Endothelial cell of hepatic sinusoid (primary cell): ENCODE data around the gene UBE3C.

Experiments used
- in situ Hi-C: cut with HindIII; loops from 2 replicates; pipeline ENCODE4 v1.10.0; 2017; ENCODE audit warnings: low sequenced_read_pairs

UBE3C gene

DNA sequence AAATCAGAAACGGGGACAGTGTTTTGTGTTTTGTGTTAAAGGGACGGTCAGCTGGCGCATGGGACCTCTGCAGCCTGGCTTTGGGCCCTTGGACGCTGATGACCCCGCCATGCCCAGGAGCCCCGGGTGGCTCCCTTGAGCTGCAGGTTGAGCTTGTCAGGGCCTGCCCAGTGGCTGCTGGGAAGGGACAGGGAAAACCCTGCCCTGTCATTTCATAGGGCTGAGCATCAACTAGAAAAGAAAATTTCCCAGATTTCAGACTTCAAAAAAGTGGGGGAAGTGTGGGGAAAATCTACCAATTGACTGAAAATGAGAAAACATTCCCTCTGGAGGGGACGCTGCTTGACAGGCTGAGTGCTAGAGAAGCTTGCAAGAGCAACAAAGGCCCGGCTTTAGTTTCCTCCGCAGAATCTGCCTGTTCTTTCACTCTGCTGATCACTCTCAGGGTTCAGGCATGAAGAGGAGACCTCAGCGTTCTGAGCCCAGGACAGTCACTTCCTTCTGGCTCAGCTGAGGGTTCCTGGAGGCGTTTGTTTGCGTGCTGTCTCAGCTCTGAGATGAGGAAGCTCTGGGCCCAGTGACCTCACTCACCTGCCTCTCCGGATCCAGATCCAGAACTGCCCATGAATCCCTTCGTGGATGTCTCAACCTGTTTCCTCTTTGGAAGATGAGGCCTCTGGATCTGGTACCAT is 179.4 kb downstream of the UBE3C start:
- in situ Hi-C loops = no loop called here
